Erythroblast (primary cell): ENCODE measurements around the gene PER1.

Experiments
- GATA1 ChIP-seq: IDR thresholded peaks from 2 replicates; pipeline ENCODE4 v1.6.1; 2011; ENCODE audit warnings: low read depth, mild to moderate bottlenecking, control low read depth, low read length, moderate library complexity
- POLR2A ChIP-seq: IDR thresholded peaks from 2 replicates; pipeline ENCODE4 v1.6.1; 2011; ENCODE audit warnings: mild to moderate bottlenecking, low read length

DNA sequence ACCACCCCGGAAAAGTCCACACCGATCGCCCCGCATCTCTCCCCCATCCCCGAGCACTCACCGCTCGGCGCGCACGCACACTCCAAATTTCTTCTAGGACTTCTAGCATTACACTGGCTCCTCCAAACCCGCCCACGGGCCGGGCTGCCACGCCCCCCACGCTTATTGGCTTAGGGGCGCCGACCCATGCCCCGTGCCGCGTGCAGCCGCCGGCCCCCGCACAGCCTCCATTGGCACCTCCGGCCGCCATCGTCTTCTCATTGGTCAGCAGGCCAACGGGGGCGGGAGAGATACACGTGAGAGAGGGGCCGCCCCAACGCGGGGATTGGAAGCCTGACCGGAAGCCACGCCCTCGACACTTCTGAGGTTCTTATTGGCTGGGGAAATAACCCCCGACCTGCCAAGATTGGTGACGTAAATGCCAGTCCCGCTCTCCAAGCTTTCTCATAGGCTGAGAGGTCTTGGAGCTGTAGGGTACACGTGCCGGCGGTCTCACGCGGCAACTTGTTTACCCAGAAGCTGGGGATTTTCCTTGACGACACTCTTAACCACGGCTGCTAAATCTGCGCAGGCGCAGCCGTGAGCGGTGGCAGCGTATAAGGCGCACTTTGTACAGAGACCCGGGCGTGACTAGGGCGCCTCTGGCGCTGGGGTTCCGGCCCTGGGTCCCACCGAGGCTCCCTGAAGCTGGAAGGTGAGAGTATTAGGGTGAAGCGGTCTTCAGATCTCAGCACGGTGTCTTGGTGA, 4.2 kb upstream of the PER1 start:
- TF ChIP-seq POLR2A (peak; percentile 99), GATA1 (no peak)
